GM18870 (cell line): Measurements from ENCODE around the gene ZNF722.
"Not testable (repeated sequence)": the region's sequence is repeated elsewhere in the genome, so short reads cannot be mapped to it uniquely, and the experiment has no call there.

ENCODE experiments used
- ATAC-seq: cut with Tn5 transposase; IDR thresholded peaks from one replicate; pipeline ENCODE4 v1.9.1; 2021; ENCODE audit warnings: moderate library complexity; ENCODE audit not compliant: unreplicated experiment

The ZNF722 gene

DNA sequence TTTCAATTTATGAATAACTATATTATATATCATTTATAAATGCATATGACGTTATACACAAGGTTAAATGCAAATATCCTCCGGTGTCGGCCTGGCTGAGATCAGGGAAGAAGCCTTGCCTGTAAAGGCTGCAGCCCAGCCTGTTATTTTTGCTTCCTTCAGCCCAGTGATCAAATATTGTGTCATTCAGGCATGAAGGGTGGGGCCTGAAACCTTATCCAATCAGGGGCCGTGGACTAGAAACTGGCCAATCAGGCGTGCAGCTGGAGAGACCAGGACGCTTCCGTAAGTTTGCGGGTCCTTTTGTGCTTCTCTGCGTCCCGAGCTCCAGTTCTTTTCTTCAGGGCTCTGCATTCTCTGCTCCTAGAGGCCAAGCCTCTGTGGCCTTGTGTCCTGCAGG, at the start of gene ZNF722:
ZNF722 (plus strand) TSS at position 301 of the 400 bp plus-strand sequence. CDS start 113 bp downstream, outside the sequence.
- no peak for ATAC-seq

DNA sequence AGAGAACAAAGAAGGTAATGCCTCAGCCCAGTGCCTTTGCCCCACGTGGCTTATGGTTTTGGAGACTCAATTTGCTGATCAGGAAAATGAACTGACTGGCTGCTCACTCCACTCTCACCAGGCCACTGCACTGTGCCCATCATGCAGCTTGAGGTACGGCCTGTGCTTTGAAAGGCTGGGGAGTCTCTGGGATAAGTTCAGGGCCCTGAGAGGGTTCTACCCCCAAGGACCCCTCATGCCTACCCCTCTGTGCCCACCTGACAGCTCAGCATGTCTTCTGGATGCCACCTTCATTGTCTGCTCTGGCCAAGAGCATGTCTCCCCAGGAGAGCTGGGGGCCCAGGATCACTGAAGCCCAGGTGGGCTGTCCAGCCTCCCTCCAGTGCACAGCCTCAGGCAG, 45.5 kb upstream of the ZNF722 start:
- no peak for ATAC-seq

DNA sequence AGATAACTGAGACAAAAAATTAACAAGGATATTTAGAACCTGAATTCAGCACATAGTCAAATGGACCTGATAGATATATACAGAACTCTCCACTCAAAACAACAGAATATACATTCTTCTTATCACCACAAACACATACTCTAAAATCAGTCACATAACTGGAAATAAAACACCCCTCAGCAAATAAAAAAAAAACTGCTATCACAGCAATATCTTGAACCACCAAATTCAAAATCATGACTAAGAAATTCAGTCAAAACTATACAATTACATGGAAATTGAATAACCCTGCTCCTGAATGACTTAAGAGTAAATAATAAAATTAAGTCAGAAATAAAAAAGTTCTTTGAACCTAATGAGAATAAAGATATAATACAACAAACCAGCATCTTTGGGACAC, 30.0 kb upstream of the ZNF722 start:
- no peak for ATAC-seq

DNA sequence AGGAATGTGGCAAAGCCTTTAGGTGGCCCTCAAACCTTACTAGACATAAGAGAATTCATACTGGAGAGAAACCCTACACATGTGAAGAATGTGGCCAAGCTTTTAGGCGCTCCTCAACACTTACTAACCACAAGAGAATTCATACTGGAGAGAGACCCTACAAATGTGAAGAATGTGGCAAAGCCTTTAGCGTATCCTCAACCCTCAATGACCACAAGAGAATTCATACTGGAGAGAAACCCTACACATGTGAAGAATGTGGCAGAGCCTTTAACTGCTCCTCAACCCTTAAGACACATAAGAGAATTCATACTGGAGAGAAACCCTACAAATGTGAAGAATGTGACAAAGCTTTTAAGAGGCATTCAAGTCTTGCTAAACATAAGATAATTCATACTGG, 16.8 kb downstream of the ZNF722 start:
- not testable (repeated sequence) for ATAC-seq

DNA sequence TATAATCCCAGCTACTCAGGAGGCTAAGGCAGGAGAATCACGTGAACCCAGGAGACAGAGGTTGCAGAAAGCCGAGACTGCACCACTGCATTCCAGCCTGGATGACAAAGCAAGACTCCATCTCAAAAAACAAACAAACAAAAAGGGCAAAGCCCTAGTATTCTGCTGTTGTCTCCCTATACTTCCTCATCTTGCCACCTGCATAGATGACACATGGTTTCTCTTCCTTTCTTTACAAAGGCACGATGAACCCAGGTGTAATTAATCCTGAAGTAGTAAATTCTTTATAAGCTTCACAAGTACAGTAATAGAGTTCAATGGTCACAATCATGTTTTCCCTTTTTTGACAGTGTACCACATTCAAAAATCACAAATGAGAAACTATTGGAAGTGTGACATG, 36.7 kb downstream of the ZNF722 start:
- no peak for ATAC-seq

DNA sequence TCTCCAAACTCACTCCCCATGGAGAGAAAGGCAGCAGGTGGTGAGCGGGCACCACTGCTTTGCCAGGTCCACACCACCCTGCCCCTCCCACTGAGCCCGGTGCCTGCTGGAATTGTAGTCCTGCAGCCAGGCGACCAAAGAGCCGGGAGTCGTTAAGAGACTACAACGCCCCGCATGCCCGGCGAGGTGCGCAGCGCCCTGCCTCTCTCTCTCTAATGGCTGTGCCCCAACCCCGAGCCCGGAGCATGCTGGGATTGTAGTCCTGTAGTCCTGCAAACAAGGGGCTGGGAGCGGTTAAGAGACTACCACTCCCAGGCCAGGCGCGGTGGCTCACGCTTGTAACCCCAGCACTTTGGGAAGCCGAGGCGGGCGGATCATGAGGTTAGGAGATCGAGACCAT, 38.4 kb downstream of the ZNF722 start:
- no peak for ATAC-seq

DNA sequence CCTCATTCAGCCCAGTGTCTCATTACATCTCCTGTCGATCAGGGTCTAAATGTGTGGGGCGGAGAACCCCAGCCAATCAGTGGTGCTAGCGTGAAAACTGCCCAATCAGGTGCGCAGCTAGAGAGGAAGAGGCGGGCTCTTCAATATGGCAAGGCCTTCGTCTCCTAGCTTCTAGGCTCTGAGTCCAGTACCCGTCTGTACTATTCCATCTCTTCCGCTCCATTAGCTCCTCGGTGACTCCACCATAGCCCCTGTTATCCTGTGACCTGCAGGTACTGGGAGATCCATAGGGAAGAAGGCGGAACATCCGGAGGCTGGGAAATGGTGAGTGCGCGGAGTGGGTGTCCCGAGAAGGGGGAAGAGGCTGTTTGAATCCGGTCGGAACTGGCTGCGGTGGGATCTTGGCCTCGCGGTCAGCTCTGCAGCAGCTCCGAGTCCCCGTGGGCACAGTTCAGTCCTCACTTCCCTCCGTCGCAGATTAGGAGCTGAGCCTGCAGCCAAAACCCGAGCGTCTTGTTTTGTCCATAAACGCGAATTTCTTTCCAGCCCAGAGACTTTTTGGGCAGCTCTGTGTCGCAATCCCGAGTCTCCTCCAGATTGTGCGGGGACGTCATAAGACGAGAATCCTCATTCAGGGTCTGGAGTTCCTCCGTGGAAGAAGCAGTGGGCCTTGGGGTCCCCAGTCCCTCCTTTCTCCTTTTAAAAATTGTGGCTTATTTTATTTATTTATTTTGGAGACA, 46.8 kb downstream of the ZNF722 start, which contains the start of gene ZNF727:
ZNF727 (plus strand) TSS at position 134 of the 740 bp plus-strand sequence; CDS start at position 322, 188 bp downstream.
- ATAC-seq: no peak

DNA sequence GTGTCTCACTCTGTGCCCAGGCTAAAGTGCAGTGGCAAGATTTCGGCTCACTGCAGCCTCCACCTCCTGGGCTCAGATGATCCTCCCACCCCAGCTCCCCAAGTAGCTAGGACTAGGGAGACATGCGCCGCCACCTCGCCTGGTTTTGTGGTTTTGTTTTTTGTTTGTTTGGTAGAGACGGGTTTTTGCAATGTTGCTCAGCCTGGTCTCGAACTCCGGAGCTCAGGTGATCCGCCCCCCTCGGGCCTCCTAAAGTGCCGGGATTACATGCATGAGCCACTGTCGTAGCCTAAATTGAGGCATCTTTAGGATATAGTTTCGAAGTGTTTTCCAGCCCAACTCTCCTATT, 47.4 kb downstream of the ZNF722 start:
- ATAC-seq: no peak
